GM21717 (cell line): ENCODE measurements around the gene PHF3.

Experiments used
- ATAC-seq: cut with Tn5 transposase; IDR thresholded peaks from one replicate; pipeline ENCODE4 v1.9.1; 2021; ENCODE audit warnings: mild to moderate bottlenecking, moderate library complexity; ENCODE audit not compliant: unreplicated experiment

The PHF3 gene

DNA sequence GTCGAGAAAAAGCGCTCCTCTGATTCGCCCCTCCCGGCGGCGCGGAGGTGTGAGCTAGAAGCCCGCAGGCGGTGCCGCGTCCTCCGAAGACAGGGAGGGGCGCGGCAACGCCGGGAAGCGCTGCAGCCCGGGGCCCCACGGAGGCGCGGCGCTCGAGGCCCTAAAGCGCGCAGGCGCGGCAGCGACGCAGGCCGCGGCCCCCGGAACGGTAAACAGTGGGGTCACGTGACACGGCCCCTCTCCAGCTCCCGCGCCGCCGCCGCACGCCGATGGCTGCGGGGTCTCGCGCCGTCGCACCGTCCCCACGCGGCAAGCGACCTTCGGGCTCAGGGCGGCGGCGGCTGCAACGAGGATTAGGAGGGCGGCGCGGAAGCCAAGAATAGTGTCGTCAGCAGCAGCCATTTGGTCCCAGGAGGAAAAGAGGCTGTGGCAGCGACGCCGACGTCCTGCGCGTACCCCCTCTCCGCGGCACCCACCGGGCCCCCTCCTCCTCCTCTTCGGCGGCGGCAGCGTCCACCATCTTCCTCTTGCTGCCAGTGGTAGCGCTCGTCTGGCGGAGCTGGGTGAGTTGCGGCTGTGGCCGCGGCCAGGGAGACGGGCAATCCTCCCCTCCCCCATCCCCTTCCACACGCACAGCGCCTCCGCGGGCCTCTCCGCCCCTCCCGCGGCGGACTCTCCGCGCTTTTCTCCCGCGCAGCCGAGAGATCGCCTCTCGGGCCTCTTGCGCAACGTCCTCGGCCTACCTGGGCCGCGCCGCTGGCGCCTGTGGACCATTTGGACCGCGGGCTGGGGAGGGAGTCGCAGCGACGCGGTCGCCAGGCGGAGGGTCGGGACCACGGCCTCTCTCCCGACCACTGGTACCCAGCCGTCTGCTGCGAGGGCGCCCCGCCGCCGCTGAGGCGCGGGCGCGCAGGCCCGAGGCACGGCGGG, at the start of gene PHF3:
Gene PHF3, plus strand, starts transcription at position 215 of the 930 bp plus-strand sequence. CDS start 10,750 bp downstream, outside the sequence.
- peak; percentile 87 for ATAC-seq

DNA sequence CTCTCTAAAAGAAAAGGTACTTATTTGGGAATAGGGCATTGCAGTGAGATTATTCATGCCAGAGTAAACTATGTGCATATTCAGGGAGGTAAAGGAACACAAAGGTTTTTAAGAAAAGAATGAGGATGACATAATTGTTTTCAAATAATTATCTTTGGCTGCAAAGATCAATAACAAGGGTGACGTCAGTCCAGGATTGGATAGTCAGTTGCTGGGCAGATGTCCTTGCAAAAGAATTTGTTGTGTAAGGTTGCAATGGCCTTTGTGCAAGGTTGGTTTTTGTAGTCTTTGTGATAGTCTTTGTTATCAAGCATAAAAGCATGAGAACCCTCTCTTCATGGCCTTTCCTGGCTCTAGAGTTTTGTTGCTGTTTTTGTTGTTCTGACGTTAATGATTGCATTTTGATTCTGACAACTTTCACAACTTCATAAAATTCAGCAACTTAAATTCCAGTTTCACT, 45.6 kb upstream of the PHF3 start:
- ATAC-seq, result no peak

DNA sequence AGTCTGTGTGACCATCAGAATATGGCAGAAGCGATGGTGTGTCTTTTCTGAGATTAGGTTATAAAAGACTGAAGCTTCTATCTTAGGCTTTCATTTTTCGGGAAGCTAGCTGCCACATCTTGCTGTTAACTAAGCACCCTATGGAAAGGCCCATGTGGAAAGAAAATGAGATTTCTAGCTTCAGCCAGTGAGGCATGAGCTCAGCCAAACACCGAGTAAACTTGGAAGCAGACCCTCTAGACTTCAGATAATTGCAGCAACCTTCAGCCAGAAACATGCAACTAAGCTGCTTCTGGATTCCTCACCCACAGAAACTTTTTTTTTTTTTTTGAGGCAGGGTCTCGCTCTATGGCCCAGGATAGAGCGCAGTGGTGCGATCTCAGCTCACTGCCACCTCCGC, 42.7 kb upstream of the PHF3 start:
- no peak for ATAC-seq

- no peak for ATAC-seq
Observed at GRCh38 chr6:63597141-63598048, 38.2 kb upstream of the PHF3 start.

DNA sequence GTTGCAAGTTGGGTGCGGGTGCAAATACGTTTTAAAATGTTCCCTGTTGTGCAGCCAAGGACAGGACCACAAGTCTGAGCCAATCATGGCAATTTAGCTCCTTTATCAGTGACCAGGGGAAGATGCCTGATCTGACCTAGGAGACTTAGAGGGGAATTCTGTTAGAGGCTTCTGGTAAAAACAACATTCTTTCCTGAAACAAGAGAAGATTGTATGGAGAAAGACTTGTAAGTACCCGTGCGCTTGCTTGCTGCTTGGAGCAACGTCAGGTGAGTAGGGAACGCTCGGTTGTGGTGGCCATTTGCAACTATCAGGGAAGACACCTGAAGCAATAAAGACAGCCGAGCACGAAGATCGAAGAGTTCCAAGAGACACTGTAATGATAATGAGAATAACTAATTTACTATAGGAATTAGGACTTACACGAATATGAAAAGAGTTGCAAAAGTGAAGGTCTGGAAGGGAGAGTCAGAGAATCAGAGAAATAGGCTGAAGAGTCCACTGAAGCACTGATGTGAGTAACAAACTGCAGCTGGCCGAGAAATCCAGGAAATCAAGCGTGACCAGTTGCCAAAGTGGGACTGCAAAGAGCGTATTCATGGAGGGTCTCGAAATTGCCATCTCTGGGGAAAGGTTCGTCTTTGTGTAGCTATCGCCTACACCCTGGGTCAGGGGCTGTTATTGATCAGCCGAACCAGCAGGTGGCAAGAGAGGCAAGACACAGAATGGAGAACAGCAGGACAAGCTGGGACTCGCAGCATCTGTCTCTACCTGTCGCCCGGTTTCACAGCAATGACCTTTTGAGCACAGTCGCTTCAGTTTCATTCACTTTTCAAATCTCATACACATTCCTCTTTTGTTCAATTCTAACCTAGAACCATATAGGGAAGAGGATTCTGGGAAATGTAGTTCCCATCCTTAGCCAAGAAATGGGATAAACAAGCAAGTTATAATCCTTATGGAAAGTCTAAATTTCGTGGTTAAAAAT, 37.3 kb upstream of the PHF3 start:
- ATAC-seq, result peak; percentile 99

DNA sequence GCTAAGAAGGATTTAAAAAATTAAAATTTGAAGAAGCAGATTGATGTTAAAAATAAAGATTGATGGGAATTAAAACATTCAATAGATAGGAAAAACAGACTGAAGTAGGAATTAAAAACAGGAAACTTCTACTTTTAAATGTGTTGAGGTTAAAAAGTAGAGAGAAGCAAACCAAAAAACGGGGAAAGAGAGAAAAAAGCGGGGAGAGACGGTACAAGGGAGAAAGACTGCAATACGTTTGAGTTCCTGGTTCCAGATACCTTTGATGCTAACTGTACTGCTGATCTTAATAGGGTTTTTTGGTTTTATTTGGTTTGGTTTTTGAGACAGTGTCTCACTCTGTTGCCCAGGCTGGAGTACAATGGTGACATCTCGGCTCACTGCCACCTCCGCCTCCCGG, 36.4 kb upstream of the PHF3 start:
- no peak for ATAC-seq

GRCh38 chr6:63600136-63600535, 35.5 kb upstream of the PHF3 start:
- ATAC-seq, result no peak

DNA sequence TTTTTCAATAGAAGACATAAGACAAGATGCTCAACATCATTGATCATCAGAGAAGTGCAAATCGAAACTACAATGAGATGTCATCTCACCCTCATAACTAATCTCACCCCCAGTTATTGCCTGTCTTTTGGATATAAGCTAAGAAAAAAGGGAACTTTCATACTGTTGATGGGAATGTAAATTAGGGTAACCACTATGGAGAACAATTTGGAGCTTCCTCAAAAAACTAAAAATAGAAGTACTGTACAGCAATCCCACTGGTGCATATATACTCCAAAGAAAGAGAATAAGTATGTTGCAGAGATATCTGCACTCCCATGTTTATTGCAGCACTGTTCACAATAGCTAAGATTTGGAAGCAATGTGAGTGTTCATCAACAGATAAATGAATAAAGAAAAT, 26.4 kb upstream of the PHF3 start:
- no peak for ATAC-seq

DNA sequence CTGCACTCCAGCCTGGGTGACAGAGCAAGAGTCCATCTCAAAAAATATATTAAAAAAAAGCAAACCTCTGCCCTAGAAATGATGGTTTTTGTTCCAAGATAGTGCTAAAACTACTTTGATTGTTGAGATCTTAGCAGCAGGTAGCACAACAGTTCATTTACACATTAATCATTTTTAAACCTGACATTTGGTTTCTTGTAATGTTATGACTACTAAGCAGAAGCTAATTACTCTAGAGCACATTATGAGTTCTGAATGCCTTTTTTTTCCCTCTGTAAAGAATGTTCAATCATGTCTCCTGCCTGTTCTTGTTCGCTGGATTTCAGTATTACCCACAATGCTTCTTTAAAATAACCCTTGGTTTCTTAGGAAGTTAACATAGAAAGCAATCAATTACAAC, 24.7 kb upstream of the PHF3 start:
- ATAC-seq, result no peak

DNA sequence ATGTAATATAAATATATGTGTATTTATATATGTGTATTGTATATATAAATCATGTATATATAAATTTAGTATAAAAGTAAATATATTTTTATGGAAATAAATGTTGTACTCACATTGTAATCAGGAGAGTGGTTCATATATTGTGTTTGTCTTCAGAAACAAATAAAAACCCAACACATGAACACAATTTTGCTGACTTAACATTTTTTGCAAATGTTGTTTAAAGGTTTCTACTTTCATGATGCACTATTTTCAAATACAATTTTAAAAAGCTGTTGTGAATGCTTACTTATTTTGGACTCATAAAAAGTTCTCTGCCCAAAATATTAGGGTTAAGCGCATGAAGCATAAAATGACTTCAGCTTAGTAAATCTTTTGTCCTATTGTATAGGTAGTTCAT, 24.0 kb upstream of the PHF3 start:
- ATAC-seq, result no peak

DNA sequence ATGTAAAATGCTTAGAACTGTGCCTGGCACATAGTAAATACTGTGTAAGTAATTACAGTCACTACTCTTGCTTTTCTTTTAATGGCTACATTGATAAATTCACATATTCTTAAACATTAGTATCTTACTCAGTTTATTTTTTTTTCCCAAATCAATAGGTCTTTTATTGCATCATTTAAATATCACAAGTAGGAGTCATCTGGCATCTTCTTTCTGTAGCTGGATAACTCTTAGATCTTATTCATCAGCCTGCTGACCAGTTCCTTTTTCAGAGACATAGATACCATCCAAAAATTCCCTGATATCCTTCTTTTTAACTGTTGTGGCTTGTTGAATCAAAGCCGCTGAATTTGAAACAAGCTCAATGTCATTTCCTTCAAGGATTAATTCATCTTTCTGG, 20.0 kb upstream of the PHF3 start:
- no peak for ATAC-seq

- no peak for ATAC-seq
Observed at GRCh38 chr6:63624091-63624490, 11.5 kb upstream of the PHF3 start.

DNA sequence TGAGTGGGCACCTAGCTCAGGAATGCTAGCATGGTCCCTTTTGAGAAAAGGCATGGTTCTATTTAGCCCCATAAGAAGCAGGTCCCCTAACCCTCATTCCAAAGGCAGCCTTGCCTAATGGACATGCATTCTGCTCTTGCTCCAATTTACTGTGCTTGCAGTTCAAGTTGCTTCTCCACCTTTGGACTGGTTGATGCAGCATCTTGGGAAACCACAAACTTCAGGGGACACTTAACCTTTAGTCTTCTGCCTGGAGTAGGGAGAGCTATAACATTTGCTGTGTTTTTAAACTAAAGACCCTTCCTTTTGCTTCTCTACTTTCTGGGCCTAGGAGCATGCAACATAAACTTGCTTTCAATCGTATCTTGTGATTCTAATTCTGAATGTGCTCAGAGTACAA, 5.1 kb upstream of the PHF3 start:
- ATAC-seq, result no peak

DNA sequence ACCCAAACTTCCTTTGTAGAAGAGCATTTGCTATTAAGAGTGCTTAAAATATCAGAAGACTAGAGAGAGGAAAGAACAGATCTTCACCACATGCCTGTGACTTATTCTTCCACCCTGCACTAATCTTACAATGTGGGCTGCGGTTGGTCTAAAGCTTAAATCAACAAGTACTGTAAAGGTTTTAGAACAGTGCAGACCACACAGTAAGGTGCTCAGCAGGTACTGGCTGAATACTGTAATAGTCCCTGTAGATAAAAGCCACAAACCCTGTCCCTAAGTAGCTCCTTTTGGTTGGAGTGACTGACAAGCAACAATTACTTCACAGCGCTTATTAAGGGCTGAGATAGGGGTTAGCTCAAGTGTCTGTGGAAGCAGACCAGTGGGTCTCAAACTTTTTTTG, 972 bp upstream of the PHF3 start:
- no peak for ATAC-seq

GRCh38 chr6:63635215-63635587, 401 bp upstream of the PHF3 start:
- ATAC-seq, result peak; percentile 24

DNA sequence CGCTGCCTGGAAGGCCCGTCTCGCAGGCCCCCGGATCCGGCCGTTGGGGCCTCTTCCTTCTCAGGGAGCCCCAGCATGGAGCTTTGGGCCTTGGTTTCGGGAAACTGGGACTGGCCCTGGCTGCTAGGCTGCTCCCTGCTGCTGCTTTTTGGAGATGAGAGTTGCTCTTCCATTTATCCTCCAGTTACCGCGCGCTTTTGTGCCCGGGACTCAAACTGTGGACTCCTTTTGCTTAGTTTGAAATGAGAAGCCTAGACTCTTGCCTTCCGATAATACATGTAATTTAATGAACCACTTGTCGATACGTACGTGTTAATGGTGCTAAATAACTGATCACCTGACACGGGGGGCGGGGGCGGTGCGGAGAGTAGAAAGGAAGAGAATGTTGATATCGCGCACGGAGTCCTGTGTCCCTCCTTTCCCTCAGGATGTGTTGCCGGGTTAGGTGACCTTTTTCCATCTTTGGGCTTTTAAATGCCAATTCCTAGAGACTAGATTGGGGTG, 968 bp downstream of the PHF3 start:
- ATAC-seq, result peak; percentile 18

DNA sequence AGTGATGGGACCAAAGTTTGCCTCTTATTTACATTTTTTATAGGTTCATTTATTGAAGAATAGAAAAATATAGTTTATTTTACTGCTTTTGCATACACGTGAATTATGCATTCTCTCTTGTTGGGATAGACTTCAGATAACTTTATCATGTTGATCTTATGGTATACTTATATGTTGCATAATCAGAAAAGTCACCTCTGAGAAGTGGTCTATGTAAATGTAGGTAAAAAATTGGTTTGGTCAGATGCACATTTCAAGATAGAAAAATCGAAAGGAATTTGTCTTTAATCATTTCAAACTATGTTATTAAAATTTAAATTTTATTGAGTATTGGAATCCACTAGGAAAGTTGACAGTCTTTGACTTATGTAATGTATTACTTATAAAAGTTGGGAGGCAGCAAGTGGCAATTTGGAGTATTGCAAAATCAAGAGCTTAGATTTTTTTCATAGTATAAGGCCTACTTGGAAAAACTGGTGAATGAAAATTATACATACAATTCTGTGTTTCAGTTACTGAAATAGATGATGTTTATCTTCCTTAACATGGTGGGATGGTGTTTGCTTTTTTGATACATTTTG, 2.4 kb downstream of the PHF3 start:
- ATAC-seq, result no peak

DNA sequence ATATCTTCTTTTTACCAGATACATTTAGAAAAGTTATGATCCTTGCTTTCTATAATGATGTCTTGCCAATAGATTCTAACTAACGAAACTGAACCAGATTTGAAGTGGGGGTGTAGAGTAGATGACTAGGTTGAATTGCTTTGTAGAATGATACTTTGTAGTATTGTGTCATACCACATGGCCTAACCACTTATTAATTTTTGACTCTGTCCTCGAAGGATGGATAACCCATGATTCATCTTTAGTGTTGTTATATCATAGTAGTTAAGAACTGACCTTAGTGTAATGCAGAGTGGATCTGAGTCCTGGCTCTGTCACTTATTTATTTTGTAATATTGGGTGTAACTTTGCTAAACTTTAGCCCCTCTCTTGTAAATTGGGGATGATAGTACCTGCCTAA, 4.5 kb downstream of the PHF3 start:
- no peak for ATAC-seq

- ATAC-seq, result no peak
Observed at GRCh38 chr6:63643862-63644261, 8.3 kb downstream of the PHF3 start.
